HG02852 (cell line): ENCODE results near the gene L2HGDH.

ENCODE experiments used
- ATAC-seq: cut with Tn5 transposase; IDR thresholded peaks from one replicate; pipeline ENCODE4 v1.9.1; 2021; ENCODE audit warnings: mild to moderate bottlenecking, moderate library complexity; ENCODE audit not compliant: unreplicated experiment

The L2HGDH gene

GRCh38 chr14:50299585-50299984, 12.4 kb downstream of the L2HGDH start:
- no peak for ATAC-seq

- no peak for ATAC-seq
These were observed 21.7 kb downstream of the L2HGDH start for GRCh38 chr14:50290306-50290705.

- no peak for ATAC-seq
These were observed 23.9 kb downstream of the L2HGDH start for GRCh38 chr14:50288146-50288545.

GRCh38 chr14:50285861-50286260, 26.2 kb downstream of the L2HGDH start:
- no peak for ATAC-seq

- ATAC-seq: no peak
These were observed 39.5 kb downstream of the L2HGDH start for GRCh38 chr14:50272498-50272897.

GRCh38 chr14:50270932-50271331, 41.1 kb downstream of the L2HGDH start:
- no peak for ATAC-seq

- no peak for ATAC-seq
These were observed 47.0 kb downstream of the L2HGDH start for GRCh38 chr14:50265029-50265428.

- ATAC-seq: no peak
These were observed 48.7 kb downstream of the L2HGDH start for GRCh38 chr14:50263321-50263720.

- no peak for ATAC-seq
These were observed 49.2 kb downstream of the L2HGDH start for GRCh38 chr14:50262865-50263264.

- ATAC-seq: no peak
These were observed 51.5 kb downstream of the L2HGDH start for GRCh38 chr14:50260511-50260910.

GRCh38 chr14:50260072-50260471, 52.0 kb downstream of the L2HGDH start:
- ATAC-seq: no peak

GRCh38 chr14:50257732-50258131, 54.3 kb downstream of the L2HGDH start:
- no peak for ATAC-seq

- ATAC-seq: no peak
These were observed 57.8 kb downstream of the L2HGDH start for GRCh38 chr14:50254248-50254647.

GRCh38 chr14:50249136-50249775, 62.8 kb downstream of the L2HGDH start:
- ATAC-seq: no peak

- no peak for ATAC-seq
These were observed 64.8 kb downstream of the L2HGDH start for GRCh38 chr14:50247245-50247644.

- no peak for ATAC-seq
These were observed 69.3 kb downstream of the L2HGDH start for GRCh38 chr14:50242566-50243310.

- no peak for ATAC-seq
These were observed 69.9 kb downstream of the L2HGDH start for GRCh38 chr14:50242096-50242495.

- no peak for ATAC-seq
These were observed 74.6 kb downstream of the L2HGDH start for GRCh38 chr14:50237427-50237826.

- ATAC-seq: no peak
These were observed 78.1 kb downstream of the L2HGDH start for GRCh38 chr14:50233951-50234250.

GRCh38 chr14:50233166-50233950, 78.7 kb downstream of the L2HGDH start:
- no peak for ATAC-seq

- ATAC-seq: no peak
These were observed 79.8 kb downstream of the L2HGDH start for GRCh38 chr14:50232276-50232642.
